GM13977 (cell line): ENCODE data around the gene AP4B1.

Experiments
- DNase-seq: peaks from one replicate; pipeline ENCODE4 v3.0.0; 2012; ENCODE audit warnings: low spot score
- in situ Hi-C: fragments of 300-500 bp; cut with MboI; formaldehyde crosslinking; loops from one replicate; pipeline ENCODE4 v1.12.0; 2022; ENCODE audit warnings: low sequenced_read_pairs, low pct_unique_long_range_greater_than_20kb, mixed read lengths, inconsistent platforms; ENCODE audit not compliant: unreplicated experiment
- TF ChIP-seq, protein P1 (sequence below): IDR thresholded peaks from 2 replicates; pipeline ENCODE4 v1.5.1; 2012; ENCODE audit warnings: mild to moderate bottlenecking, control low read depth; ENCODE audit not compliant: insufficient read depth; ENCODE audit errors: extremely low read depth, missing control alignments

Gene AP4B1

DNA sequence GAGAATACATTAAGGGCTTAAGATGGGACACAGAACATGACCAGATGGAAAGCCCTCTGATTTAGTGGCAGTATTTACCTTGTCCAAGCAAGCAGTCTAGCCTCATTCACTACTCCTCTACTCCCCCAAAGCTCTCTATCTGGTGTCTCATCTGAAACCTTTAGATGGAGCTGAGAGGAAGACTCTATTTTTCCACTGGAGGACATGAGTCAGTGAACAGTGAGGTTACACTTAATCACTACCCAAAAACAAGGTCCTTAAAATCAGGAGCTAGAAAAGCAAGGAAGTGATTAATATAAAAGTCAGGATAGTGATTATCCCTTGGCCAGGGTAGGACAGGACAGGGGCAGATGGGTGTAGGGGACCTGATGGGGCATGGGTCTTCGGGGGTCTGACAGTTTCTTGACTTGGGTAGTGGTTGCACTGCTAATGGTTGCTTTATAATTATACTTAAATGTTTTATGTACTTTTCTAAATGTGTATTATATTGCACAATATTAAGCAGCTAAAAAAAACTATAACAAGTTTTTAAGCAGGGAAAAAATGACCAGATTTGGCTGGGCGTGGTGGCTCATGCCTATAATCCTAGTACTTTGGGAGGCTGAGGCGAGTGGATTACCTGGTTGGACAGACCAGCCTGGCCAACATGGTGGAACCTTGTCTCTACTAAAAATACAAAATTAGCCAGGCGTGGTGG lies 36.1 kb downstream of the AP4B1 start:
- in situ Hi-C loops = no loop called here
- TF ChIP-seq, protein P1, sequence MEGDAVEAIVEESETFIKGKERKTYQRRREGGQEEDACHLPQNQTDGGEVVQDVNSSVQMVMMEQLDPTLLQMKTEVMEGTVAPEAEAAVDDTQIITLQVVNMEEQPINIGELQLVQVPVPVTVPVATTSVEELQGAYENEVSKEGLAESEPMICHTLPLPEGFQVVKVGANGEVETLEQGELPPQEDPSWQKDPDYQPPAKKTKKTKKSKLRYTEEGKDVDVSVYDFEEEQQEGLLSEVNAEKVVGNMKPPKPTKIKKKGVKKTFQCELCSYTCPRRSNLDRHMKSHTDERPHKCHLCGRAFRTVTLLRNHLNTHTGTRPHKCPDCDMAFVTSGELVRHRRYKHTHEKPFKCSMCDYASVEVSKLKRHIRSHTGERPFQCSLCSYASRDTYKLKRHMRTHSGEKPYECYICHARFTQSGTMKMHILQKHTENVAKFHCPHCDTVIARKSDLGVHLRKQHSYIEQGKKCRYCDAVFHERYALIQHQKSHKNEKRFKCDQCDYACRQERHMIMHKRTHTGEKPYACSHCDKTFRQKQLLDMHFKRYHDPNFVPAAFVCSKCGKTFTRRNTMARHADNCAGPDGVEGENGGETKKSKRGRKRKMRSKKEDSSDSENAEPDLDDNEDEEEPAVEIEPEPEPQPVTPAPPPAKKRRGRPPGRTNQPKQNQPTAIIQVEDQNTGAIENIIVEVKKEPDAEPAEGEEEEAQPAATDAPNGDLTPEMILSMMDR = no peak
- DNase-seq = no peak

DNA sequence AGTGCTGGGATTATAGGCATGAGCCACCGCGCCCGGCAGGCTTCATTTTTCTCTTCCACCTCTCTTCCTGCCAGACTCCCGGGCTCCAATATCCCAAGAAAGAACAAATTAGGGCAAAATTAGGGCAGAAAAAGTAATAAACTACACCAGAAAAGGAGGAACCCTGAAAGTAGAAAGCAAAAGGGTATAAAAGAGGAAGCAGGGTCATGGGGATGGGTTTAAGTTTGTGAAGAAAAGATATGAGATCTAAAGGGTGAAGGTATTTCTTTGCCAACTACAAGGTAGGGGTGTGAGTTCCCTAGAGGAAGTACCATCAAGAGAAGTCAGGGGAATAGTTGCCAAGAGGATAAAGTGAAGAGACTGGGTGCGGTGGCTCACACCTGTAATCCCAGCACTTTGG lies 43.0 kb downstream of the AP4B1 start:
- in situ Hi-C loops = no loop called here
- TF ChIP-seq, protein P1 = no peak
- DNase-seq = no peak

DNA sequence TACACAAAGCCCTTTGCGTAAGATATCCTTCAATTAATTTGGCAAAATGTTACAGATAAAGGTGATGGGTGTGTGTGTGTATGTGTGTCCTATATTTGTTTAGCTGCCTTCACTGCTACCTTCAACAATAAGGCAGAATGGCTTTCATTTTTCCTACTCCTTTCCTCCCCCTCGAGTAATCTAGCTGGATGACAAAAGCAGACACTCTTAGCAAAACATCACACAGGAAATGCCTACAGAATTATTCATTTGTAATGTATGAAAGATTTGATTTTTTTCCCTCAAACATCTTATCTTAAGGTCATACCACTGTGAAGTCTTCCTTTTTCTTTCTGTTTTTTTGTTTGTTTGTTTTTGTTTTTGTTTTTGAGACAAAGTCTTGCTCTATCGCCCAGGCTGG lies 43.7 kb downstream of the AP4B1 start:
- DNase-seq = no peak
- TF ChIP-seq, protein P1 = no peak
- in situ Hi-C loops = no loop called here

DNA sequence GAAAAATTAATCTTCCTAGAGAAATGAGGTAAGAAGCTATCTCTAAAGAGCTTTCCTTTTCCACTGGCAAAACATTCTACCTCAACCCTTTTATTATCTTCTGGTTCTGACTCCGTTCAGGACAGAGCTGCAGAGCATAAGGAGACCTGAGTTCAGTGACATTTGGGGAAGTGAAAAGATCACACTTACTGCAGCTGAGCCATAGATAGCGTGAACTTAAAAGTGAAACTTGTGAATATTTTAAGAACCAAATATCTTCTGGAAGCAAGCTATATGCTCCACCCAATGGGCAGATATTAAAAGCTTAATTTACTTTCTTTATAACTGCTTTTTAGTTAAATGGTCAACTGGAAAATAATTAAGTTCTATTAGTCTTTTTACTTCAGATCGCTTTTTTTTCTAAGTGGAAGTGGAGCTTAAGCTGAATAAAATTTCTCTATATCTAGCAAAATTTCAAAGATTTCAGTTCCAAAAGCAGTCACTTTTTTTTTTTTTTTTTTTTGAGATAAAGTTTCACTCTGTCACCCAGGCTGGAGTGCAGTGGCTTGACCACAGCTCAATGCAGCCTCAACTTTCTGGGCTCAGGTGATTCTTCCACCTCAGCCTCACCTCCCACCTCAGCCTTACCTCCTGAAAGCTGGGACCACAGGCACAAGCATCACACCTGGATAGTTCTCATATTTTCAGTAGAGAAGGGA lies 45.0 kb downstream of the AP4B1 start:
- in situ Hi-C loops = no loop called here
- no peak for DNase-seq
- TF ChIP-seq, protein P1 = no peak

DNA sequence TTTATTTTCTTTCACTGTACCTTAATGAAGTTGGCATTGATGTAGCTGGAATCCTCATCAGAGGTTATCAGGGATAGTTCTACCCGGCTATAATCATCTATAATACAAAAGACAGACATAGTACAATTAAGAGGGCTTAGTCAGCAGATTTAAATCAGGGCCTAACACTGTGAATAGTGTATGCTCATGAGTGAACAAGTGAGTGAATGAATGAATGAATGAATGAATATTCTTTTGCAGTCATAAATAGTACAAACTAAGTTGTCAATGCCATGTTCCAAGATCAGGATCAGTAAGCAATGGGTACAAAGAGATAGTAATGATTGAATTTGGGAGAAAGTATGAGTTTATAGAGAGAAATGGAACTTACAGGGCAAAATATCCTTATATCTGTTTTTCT lies 45.6 kb downstream of the AP4B1 start:
- TF ChIP-seq, protein P1 = no peak
- DNase-seq = no peak
- in situ Hi-C loops = no loop called here

DNA sequence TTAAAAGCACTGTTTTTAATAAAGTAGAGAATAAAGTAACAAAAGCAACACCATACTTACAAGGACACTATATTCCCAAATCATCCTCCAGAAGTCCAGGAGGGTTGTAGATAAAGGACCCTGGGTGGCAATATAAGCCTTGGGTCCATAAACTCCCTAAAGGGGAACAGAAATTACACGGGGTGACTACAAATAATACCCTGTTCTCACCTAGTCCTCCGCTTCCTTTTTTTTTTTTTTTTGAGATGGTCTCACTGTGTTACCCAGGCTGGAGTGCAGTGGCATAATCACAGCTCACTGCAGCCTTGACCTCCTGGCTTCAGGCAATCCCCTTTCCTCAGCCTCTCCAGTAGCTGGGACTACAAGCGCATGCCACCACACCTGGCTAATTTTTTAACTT lies 46.2 kb downstream of the AP4B1 start:
- no peak for DNase-seq
- TF ChIP-seq, protein P1 = no peak
- in situ Hi-C loops = no loop called here
